HepG2 (cell line): ENCODE data around the gene CSTB. TPM values are rescaled to one million over a fixed set of nuclear protein-coding genes. Genes with fewer than 3 reads are reported as not detected.

Experiments used
- AHR ChIP-seq: IDR thresholded peaks from 2 replicates; pipeline ENCODE4 v1.6.1; 2018; ENCODE audit warnings: missing genetic modification reagents, missing compliant biosample characterization
- BCL6 ChIP-seq: IDR thresholded peaks from 2 replicates; pipeline ENCODE4 v1.6.1; 2016; ENCODE audit warnings: missing genetic modification reagents, missing compliant biosample characterization
- BORCS8-MEF2B ChIP-seq: sonication (generic); formaldehyde crosslinking; IDR thresholded peaks from 2 replicates; pipeline ENCODE4 v1.8.0; 2022; ENCODE audit warnings: mild to moderate bottlenecking, missing genetic modification reagents
- ELF4 ChIP-seq: sonication (generic); formaldehyde crosslinking; IDR thresholded peaks from 2 replicates; pipeline ENCODE4 v1.5.0; 2020; ENCODE audit warnings: missing genetic modification reagents, mild to moderate bottlenecking, moderate library complexity, borderline replicate concordance
- FOSL1 ChIP-seq: sonication (generic); formaldehyde crosslinking; IDR thresholded peaks from 2 replicates; pipeline ENCODE4 v1.9.0; 2021; ENCODE audit warnings: missing genetic modification reagents, borderline replicate concordance
- GTF2F1 ChIP-seq: fragments of 150-350 bp; IDR thresholded peaks from 2 replicates; pipeline ENCODE4 v1.6.1; 2014; ENCODE audit warnings: low read length
- HOXD1 ChIP-seq: sonication (generic); formaldehyde crosslinking; IDR thresholded peaks from 2 replicates; pipeline ENCODE4 v1.5.0; 2020; ENCODE audit warnings: missing genetic modification reagents
- JDP2 ChIP-seq: sonication (generic); formaldehyde crosslinking; IDR thresholded peaks from 2 replicates; pipeline ENCODE4 v1.8.1; 2022; ENCODE audit warnings: missing genetic modification reagents, borderline replicate concordance
- KLF12 ChIP-seq: sonication (generic); formaldehyde crosslinking; IDR thresholded peaks from 2 replicates; pipeline ENCODE4 v1.4.0; 2020; ENCODE audit warnings: missing genetic modification reagents, borderline replicate concordance
- KLF15 ChIP-seq: sonication (generic); formaldehyde crosslinking; IDR thresholded peaks from 2 replicates; pipeline ENCODE4 v1.8.1; 2023; ENCODE audit warnings: borderline replicate concordance, mild to moderate bottlenecking, inconsistent platforms, missing genetic modification reagents, mixed read lengths
- MEIS1 ChIP-seq: sonication (generic); formaldehyde crosslinking; IDR thresholded peaks from 2 replicates; pipeline ENCODE4 v1.9.0; 2021; ENCODE audit warnings: mild to moderate bottlenecking, missing genetic modification reagents, moderate library complexity, borderline replicate concordance
- MXD1 ChIP-seq: sonication (generic); formaldehyde crosslinking; IDR thresholded peaks from 2 replicates; pipeline ENCODE4 v1.4.0; 2020; ENCODE audit warnings: mild to moderate bottlenecking, missing genetic modification reagents
- NONO ChIP-seq, 2 experiments: fragments of 450-650 bp in 1 of 2; sonication (generic) in 1 of 2; formaldehyde crosslinking in 1 of 2; IDR thresholded peaks in 1 of 2; conservative IDR thresholded peaks in 1 of 2; 2 replicates each; pipeline versions ENCODE4 v1.6.1 to v1.8.0; 2017 to 2022; ENCODE audit warnings: mild to moderate bottlenecking in 1 of 2, missing genetic modification reagents in 1 of 2, moderate library complexity in 1 of 2
- RARA ChIP-seq: IDR thresholded peaks from 2 replicates; pipeline ENCODE4 v1.6.1; 2016; ENCODE audit warnings: missing genetic modification reagents, missing compliant biosample characterization
- TARDBP ChIP-seq: sonication (generic); formaldehyde crosslinking; IDR thresholded peaks from 2 replicates; pipeline ENCODE4 v1.8.0; 2022; ENCODE audit warnings: mild to moderate bottlenecking, missing genetic modification reagents
- TFDP1 ChIP-seq: IDR thresholded peaks from 2 replicates; pipeline ENCODE4 v1.6.1; 2016; ENCODE audit warnings: missing compliant biosample characterization, missing genetic modification reagents, borderline replicate concordance
- ZFX ChIP-seq: sonication (generic); formaldehyde crosslinking; IDR thresholded peaks from 2 replicates; pipeline ENCODE4 v1.4.0; 2020; ENCODE audit warnings: mild to moderate bottlenecking, low read depth, missing genetic modification reagents, moderate library complexity
- ZMAT3 ChIP-seq: sonication (generic); formaldehyde crosslinking; conservative IDR thresholded peaks from 2 replicates; pipeline ENCODE4 v1.7.0; 2021; ENCODE audit warnings: missing genetic modification reagents
- ZNF232 ChIP-seq: sonication (generic); formaldehyde crosslinking; IDR thresholded peaks from 2 replicates; pipeline ENCODE4 v1.4.0; 2020; ENCODE audit warnings: missing genetic modification reagents, borderline replicate concordance
- ZNF30 ChIP-seq: sonication (generic); formaldehyde crosslinking; IDR thresholded peaks from 2 replicates; pipeline ENCODE4 v1.5.0; 2020; ENCODE audit warnings: mild to moderate bottlenecking, missing genetic modification reagents
- ZNF496 ChIP-seq: sonication (generic); formaldehyde crosslinking; IDR thresholded peaks from 2 replicates; pipeline ENCODE4 v1.8.1; 2023; ENCODE audit warnings: mild to moderate bottlenecking, moderate library complexity, missing genetic modification reagents; ENCODE audit not compliant: insufficient replicate concordance
- ZNF570 ChIP-seq: sonication (generic); formaldehyde crosslinking; IDR thresholded peaks from 2 replicates; pipeline ENCODE4 v1.4.0; 2020; ENCODE audit warnings: mild to moderate bottlenecking, missing genetic modification reagents, borderline replicate concordance
- ZNF674 ChIP-seq: sonication (generic); formaldehyde crosslinking; IDR thresholded peaks from 2 replicates; pipeline ENCODE4 v1.5.0; 2020; ENCODE audit warnings: low read depth, mild to moderate bottlenecking, missing genetic modification reagents
- ZNF784 ChIP-seq: sonication (generic); formaldehyde crosslinking; IDR thresholded peaks from 2 replicates; pipeline ENCODE4 v1.5.1; 2020; ENCODE audit warnings: missing genetic modification reagents, mild to moderate bottlenecking, borderline replicate concordance
- ZNF816 ChIP-seq: sonication (generic); formaldehyde crosslinking; IDR thresholded peaks from 2 replicates; pipeline ENCODE4 v1.8.0; 2022; ENCODE audit warnings: missing genetic modification reagents, mild to moderate bottlenecking, borderline replicate concordance
- ZNF883 ChIP-seq: sonication (generic); formaldehyde crosslinking; IDR thresholded peaks from 2 replicates; pipeline ENCODE4 v1.5.1; 2020; ENCODE audit warnings: mild to moderate bottlenecking, missing genetic modification reagents; ENCODE audit errors: not compliant biosample characterization
- ZSCAN12 ChIP-seq: sonication (generic); formaldehyde crosslinking; IDR thresholded peaks from 2 replicates; pipeline ENCODE4 v1.9.0; 2021; ENCODE audit warnings: mild to moderate bottlenecking, missing genetic modification reagents
- polyA plus RNA-seq, 8 experiments: library from polyadenylated mRNA; depleted of rRNA in 3 of 8; stranded (reverse) in 7 of 8; unstranded in 1 of 8; fragments of >200 nt; fragmentation: Illumina TruSeq in 4 of 8; extraction: Trizol in 4 of 8; gene quantifications; 2 replicates each; pipeline versions ENCODE4 v1.2.1 to v1.2.3, GENCODE V29; 2011 to 2016; ENCODE audit warnings: low read depth in 4 of 8, missing spikeins in 1 of 8, mixed read lengths in 1 of 8; ENCODE audit not compliant: insufficient read depth in 1 of 8
- total RNA-seq, 5 experiments: library from RNA; depleted of rRNA; stranded (reverse); fragments of >200 nt; fragmentation: Illumina TruSeq; extraction: Trizol; gene quantifications; 2 replicates each; pipeline ENCODE4 v1.2.3, GENCODE V29; 2016; ENCODE audit warnings: low read depth in 1 of 5

The CSTB gene
- total and polyA plus RNA-seq, 2 of the 13 experiments (the other 11 are each of a cell fraction or from before 2014, with no cell fraction given) = 11.7 to 94.1 TPM

GRCh38 chr21:43789276-43790009 is 13.3 kb upstream of the CSTB start, which contains the start of gene RRP1 (continued):
- 0 out of 2 replicates have a peak, but pooled peaks have one; percentile 22 for TF ChIP-seq HOXD1 (CRISPR knock-in tag)
- TF ChIP-seq ZFX (CRISPR knock-in tag) = peak; percentile 83
- no peak for TF ChIP-seq ZNF784 (CRISPR knock-in tag)
- TF ChIP-seq KLF15 (CRISPR knock-in tag) = no peak
- TF ChIP-seq MEIS1 (CRISPR knock-in tag) = no peak
- no peak for TF ChIP-seq AHR (CRISPR knock-in tag)
- TF ChIP-seq ZNF496 (CRISPR knock-in tag) = no peak
- no peak for TF ChIP-seq NONO (IDR thresholded peaks at IDR 0.05)
- TF ChIP-seq NONO (CRISPR knock-in tag; conservative IDR thresholded peaks at IDR 0.05) = peak; percentile 93
- TF ChIP-seq FOSL1 (CRISPR knock-in tag) = no peak
- no peak for TF ChIP-seq ZSCAN12 (CRISPR knock-in tag)
- peak; percentile 90; the same call in 1 of the 2 replicates for TF ChIP-seq ZNF816 (CRISPR knock-in tag)
- TF ChIP-seq TFDP1 = peak; percentile 91
- no peak for TF ChIP-seq GTF2F1
- no peak; the same call in 1 of the 2 replicates for TF ChIP-seq BORCS8-MEF2B (CRISPR knock-in tag)
- TF ChIP-seq JDP2 (CRISPR knock-in tag) = no peak
- no peak for TF ChIP-seq ZNF232
- peak; percentile 74; the same call in 1 of the 2 replicates for TF ChIP-seq ZMAT3 (CRISPR knock-in tag)
- TF ChIP-seq ZNF30 (CRISPR knock-in tag) = no peak
- TF ChIP-seq ZNF674 = no peak
- TF ChIP-seq BCL6 (CRISPR knock-in tag) = no peak
- TF ChIP-seq ZNF570 (CRISPR knock-in tag) = no peak
- peak; percentile 60 for TF ChIP-seq ZNF883
- TF ChIP-seq TARDBP = peak; percentile 92; the same call in 1 of the 2 replicates
- peak; percentile 92; the same call in 1 of the 2 replicates for TF ChIP-seq MXD1 (CRISPR knock-in tag)
- no peak; the same call in 1 of the 2 replicates for TF ChIP-seq ELF4 (CRISPR knock-in tag)
- peak; percentile 63; the same call in 1 of the 2 replicates for TF ChIP-seq KLF12
- peak; percentile 23; the same call in 1 of the 2 replicates for TF ChIP-seq RARA (CRISPR knock-in tag)
